Muscle of back (tissue), 11 donors: ENCODE results near the gene BICD2. TPM values are rescaled to one million over a fixed set of nuclear protein-coding genes. Genes with fewer than 3 reads are reported as not detected.
A peak's percentile ranks its signal among the peaks of the same experiment; 100 is the strongest.

Experiments
- DNase-seq, 3 donors: peaks; one replicate each; pipeline versions ENCODE4 v3.0.0 to v3.0.0-alpha.2; 2013
- polyA plus RNA-seq, 10 donors: library from polyadenylated mRNA; unstranded; fragments of 120-200 nt; gene quantifications; one replicate each; pipeline ENCODE4 v1.2.1, GENCODE V29; 2013; ENCODE audit not compliant: insufficient read length in 10 of 10

The BICD2 gene
- polyA plus RNA-seq, 10 donors = 25.8 to 34.2 (median 28.5) TPM

DNA sequence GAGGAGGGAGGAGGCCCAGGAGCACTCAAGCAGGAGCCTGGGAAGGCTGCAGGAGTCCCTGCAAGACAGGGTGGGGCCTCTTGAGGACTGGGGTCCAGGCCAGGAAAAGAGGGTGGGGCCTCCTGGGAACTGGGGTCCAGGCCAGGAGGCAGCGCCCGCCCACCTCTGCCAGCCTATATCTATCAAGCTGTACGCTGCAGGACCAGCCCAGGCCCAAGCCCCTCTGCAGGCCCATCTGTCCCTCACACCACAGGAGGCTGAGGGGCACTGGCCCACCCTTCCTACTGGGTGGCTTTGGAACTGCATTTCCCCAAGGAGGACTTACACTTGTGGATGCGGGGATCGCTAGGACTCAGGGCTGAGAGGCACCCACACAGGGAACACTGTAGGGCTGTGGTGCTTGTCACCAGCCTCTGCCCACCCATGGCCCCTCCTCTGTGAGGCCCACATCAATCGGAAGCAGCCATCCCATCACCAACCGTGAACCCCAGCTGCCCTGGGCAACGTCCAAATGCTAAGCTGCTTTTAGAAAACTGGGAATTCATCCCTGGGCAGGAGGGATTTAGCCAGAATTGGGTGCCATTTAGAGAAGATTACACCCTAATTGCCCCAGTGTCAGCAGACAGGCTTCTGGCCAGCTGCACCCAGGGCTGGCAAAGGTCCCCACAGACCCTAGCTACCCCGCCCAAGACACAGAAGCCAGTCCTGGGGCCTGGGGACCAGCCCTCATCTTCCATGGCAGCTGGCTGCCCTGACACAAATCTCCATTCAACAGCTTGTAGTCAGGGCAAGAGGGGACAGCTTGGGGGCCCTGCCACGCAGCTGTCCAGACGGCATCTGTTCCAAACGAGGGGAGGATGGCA lies 15.3 kb downstream of the BICD2 start:
- peak; percentile 55 to 78 (median 57) for DNase-seq

DNA sequence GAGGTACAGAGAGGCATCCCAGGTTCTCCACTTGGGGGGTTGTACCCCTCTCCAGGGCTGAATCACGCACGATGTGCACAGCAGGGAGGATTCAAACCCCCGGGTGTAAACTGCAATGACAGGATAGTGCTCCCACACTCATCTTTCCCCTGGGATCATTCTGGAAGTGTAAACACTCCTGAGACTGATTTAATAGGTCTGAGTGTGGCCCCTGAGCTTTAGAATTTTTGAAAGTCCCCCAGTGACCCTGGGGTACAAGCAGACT lies 16.5 kb downstream of the BICD2 start:
- no peak for DNase-seq

DNA sequence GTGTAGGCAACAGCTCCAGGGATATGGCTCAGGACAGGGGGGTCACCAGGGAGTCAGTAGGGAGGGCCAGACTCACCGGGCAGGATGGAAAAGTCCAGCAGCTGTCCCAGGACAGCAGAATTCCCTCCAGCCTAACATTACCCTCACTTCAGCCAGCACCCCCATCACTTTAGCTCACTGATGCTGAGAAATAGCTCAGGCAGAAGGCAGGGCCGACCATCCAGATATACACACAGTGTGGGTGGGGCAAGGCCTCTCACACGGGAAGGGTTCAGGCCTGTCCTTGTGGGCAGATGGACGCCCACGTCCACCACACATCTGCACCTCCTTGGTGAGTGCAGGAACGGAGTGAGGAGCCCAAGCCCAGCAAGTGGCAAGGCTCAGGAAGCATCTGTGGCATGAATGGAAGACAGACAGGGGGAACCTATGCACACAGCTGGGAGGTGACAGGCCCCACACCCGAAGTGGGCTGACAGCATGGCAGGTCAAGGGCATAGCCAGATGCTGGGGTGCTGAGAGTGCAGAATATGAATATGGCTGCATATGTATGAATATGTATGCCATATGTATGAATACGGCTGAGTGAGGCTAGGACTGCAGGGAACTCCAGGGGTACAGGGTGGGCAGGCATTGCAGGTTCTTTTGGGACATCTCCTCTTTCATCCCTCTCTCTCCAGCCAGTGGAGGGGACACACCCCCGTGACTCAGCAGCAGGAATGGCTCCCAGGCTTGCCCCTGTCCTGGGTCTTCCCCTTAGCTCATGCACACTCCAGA lies 17.0 kb downstream of the BICD2 start:
- no peak for DNase-seq

GRCh38 chr9:92746567-92747458 lies 17.8 kb downstream of the BICD2 start:
- no peak for DNase-seq

DNA sequence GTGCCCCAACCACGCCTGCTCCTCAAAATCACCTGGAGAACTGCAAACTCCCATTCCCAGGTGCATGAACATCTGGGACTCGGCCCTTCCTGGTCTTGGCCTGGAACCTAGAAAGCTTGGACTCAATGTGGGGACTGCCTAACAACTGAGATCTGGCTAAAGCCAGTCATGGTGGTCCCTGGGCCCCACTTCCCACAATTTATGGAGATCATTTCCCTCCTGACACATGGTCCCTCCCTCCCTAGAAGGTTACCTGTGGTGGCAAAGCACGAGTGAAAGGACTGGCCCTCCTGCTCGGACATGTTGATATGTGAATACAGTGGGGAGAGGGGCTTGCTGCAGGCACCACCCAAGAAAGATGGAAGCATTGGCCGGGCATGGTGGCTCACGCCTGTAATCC lies 18.8 kb downstream of the BICD2 start:
- no peak for DNase-seq

DNA sequence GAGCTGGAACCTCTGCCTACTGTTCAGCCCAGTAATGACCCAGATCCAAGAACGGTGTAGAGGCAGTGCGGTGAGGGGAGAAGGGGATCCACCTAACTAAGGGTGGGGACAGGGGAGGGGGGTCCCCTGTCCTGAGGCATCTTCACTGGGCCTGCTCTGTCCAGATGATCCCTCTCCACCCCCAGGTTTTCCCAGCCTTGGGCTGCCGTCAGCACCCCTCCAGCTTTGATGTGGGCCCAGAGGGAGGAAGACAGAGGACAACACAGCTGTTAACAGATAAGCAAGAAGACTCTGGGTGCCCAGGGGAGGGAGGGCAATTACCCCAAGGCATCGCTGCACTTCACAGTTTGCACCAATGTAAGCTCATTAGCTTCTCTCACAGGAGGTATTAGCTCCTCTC lies 19.3 kb downstream of the BICD2 start:
- no peak for DNase-seq

DNA sequence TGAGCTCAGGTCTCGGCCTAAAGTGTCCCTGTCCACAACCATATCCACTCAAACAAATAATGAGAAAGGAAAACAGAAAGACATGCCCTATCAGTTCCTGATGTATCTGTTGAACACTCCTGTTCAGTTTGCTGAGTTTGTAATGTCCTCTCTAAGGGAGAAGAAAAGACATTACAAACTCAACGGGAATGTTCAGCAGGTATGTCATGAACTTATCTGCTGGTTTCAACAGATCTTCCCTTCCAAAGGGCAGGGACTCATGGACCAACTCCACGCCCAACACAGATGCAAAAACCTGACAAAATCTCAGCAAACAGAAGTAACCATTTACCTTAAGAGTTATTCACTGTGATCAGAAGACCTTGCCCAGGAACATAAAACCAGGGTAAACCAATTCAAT lies 23.7 kb downstream of the BICD2 start:
- no peak for DNase-seq

DNA sequence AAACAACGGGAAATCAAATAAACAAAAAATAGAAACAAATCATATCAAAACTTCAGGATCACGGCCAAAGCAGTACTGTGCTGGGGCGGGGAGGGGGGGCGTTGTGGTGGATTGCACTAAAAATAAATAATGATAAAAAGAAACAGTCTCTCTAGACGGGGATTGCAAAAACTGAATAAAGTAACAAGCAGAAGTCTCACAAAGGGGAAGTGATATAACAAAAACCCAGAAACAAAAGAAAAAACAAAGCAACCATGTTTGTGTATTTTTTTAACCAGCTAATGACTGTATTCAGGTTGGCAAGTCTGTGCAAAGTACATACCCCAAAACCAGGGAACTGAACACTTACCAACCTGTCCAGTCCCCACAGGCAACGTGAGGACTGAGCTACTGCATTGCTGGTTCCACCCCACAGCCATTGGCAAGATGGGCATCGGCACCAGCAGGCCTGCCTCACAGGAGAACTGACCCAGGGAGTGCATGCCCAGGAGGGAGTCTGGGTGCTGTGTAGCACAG lies 24.1 kb downstream of the BICD2 start:
- no peak for DNase-seq

- no peak for DNase-seq
Observed at GRCh38 chr9:92740009-92740408, 24.6 kb downstream of the BICD2 start.

DNA sequence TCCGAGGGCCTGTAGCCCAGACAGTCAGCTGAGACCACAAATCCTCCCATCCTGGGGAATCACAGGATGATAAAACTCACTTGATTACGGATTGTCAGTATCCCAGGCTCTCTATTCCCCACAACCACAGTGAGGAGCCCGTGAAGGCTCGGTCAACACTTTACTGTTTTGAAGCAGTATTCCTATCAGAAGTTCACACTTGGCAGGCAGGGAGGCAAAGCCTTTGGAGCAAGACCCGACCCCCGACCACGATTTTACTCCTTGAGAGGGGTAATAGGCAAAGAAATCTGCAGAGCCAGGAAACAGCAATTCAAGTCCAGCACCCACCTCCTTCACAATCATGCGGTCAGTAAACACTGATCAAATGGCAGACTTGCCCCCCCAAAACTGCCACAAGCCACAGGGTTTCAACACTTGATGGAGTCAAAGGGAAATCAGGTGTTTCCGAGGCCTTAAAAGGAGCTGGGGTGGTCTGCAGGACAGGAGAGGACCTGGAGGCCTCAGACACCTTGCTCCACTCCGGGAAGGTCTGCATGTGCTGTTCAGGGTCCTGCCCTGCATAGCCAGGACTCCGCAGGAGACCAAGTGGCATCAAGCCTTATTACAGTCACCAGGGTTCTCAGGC lies 25.2 kb downstream of the BICD2 start:
- no peak for DNase-seq

- DNase-seq = no peak
Observed at GRCh38 chr9:92738661-92739081, 26.0 kb downstream of the BICD2 start.

GRCh38 chr9:92737611-92738299 lies 26.9 kb downstream of the BICD2 start:
- DNase-seq = no peak

- DNase-seq = no peak
Observed at GRCh38 chr9:92737216-92737606, 27.4 kb downstream of the BICD2 start.

GRCh38 chr9:92736563-92737215 lies 27.9 kb downstream of the BICD2 start:
- DNase-seq = no peak

- DNase-seq = no peak
Observed at GRCh38 chr9:92735636-92736562, 28.7 kb downstream of the BICD2 start.

DNA sequence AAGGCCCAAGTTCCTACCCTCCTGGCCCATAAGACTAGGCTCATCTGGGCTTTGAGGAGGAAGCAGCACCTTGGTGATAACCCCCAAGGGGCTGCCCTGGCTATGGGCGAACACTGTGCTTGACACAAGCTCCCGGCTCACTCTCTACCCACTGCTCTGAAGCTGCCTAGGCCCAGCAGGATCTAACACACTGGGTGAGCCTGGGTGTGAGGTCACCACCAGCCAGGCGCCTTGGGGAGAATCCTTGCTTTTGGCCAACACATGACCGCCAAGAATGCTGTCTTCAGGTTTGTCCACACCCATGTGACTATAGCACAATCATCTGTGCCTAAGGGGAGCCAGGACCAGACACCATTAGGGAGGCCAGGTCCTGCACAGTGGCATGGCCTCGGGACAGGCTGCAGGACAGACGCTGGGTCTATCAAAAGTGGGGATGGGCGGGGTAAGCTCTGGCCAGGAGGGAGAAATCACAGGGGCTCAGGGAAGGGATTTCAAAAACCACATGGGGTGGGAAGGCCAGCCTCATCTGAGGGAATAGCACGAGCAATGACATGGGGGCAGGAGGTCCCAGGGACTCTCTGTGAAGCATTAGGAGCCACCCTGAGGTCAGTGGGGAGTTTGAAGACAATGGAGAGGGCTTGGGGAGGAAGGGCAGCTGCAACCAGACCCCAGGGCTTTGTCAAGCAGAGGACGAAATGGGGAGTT lies 29.6 kb downstream of the BICD2 start:
- no peak for DNase-seq

- DNase-seq = no peak
Observed at GRCh38 chr9:92730897-92731296, 33.7 kb downstream of the BICD2 start.

GRCh38 chr9:92729735-92730155 lies 34.9 kb downstream of the BICD2 start:
- DNase-seq = no peak
